Activated CD4-positive, alpha-beta T cell treated with anti-CD3 and anti-CD28 coated beads, Interleukin-2, amount 10 ng/mL, durations not matched to agents 7 days and 5 days (primary cell): ENCODE results near the gene IFI27L1. TPM values are rescaled to one million over a fixed set of nuclear protein-coding genes. Genes with fewer than 3 reads are reported as not detected.

Experiments used
- CTCF ChIA-PET: fragments of 350-600 bp; sonication (Branson Sonifier 250); formaldehyde crosslinking; loops from one replicate; lab custom pipeline; 2021; ENCODE audit warnings: antibody characterized with exemption; lab: Charles Lee
- POLR2A ChIA-PET: fragments of 350-600 bp; sonication (Branson Sonifier 250); formaldehyde crosslinking; loops from one replicate; lab custom pipeline; 2021; ENCODE audit warnings: antibody characterized with exemption; lab: Charles Lee
- DNase-seq: peaks from one replicate; pipeline ENCODE4 v3.0.0-alpha.2; 2020
- H3K27ac Mint-ChIP-seq: one replicate; pipeline ENCODE4 v1.8.0; 2021; ENCODE audit warnings: mild to moderate bottlenecking, moderate library complexity, mixed read lengths
- H3K27me3 Mint-ChIP-seq: one replicate; pipeline ENCODE4 v1.8.0; 2021; ENCODE audit warnings: mixed read lengths
- H3K36me3 Mint-ChIP-seq: one replicate; pipeline ENCODE4 v1.8.0; 2021; ENCODE audit warnings: low read depth, mixed read lengths
- H3K4me1 Mint-ChIP-seq: one replicate; pipeline ENCODE4 v1.8.0; 2021; ENCODE audit warnings: mixed read lengths
- H3K4me3 Mint-ChIP-seq: one replicate; pipeline ENCODE4 v1.8.0; 2021; ENCODE audit warnings: mild to moderate bottlenecking, moderate library complexity, mixed read lengths
- H3K9me3 Mint-ChIP-seq: one replicate; pipeline ENCODE4 v1.8.0; 2021; ENCODE audit warnings: mixed read lengths
- total RNA-seq, 2 experiments: library from RNA; stranded (reverse); gene quantifications; one replicate each; pipeline ENCODE4 v1.2.3, GENCODE V29; 2021

Gene IFI27L1
- total RNA-seq, 2 experiments from 2014 or later: 31.6 to 42.1 TPM

- Mint-ChIP-seq H3K36me3 (peaks cover 10% of the 10 kb centered on the region), H3K27me3 (no peaks in the 10 kb centered on the region), H3K9me3 (no peaks in the 10 kb centered on the region), H3K4me3 (no peak overlapping the region), H3K4me1 (no peaks in the 10 kb centered on the region), H3K27ac (no peak overlapping the region)
- DNase-seq: no peak
- CTCF ChIA-PET: interaction anchor here (1.2 kb wide), 1 partner anchor 10 kb away, joined by 3 read pairs; no protein-coding TSS in a partner anchor
- POLR2A ChIA-PET: interaction anchor here (0.6 kb wide), 1 partner anchor 568 kb away, joined by 3 read pairs; no protein-coding TSS in a partner anchor
Measured at GRCh38 chr14:94099006-94099405, 17.9 kb downstream of the IFI27L1 start.

- H3K27ac Mint-ChIP-seq: no peak overlapping the region
- peaks cover 6% of the 10 kb centered on the region for H3K36me3 Mint-ChIP-seq
- no peaks in the 10 kb centered on the region for H3K9me3 Mint-ChIP-seq
- no peak for DNase-seq
- CTCF ChIA-PET: interaction anchor here (0.6 to 1.2 kb wide), 2 partner anchors 10 to 17 kb away, joined by 3 read pairs; no protein-coding TSS in a partner anchor
- POLR2A ChIA-PET: no interaction called here
- H3K4me3 Mint-ChIP-seq: no peak overlapping the region
- H3K4me1 Mint-ChIP-seq: no peaks in the 10 kb centered on the region
- no peaks in the 10 kb centered on the region for H3K27me3 Mint-ChIP-seq
Measured at GRCh38 chr14:94100847-94101246, 19.7 kb downstream of the IFI27L1 start.

- H3K36me3 Mint-ChIP-seq: peaks cover 6% of the 10 kb centered on the region
- no peak overlapping the region for H3K4me3 Mint-ChIP-seq
- no peak for DNase-seq
- no peak overlapping the region for H3K27ac Mint-ChIP-seq
- H3K27me3 Mint-ChIP-seq: no peaks in the 10 kb centered on the region
- CTCF ChIA-PET: no interaction called here
- POLR2A ChIA-PET: no interaction called here
- H3K4me1 Mint-ChIP-seq: no peaks in the 10 kb centered on the region
- H3K9me3 Mint-ChIP-seq: no peaks in the 10 kb centered on the region
Measured at GRCh38 chr14:94101748-94102147, 20.6 kb downstream of the IFI27L1 start.

- Mint-ChIP-seq H3K4me3 (no peak overlapping the region), H3K4me1 (no peaks in the 10 kb centered on the region), H3K9me3 (no peaks in the 10 kb centered on the region), H3K27me3 (no peaks in the 10 kb centered on the region), H3K36me3 (peaks cover 4% of the 10 kb centered on the region), H3K27ac (no peak overlapping the region)
- POLR2A ChIA-PET: interaction anchor here (0.6 kb wide), 1 partner anchor 11 kb away, joined by 3 read pairs; no protein-coding TSS in a partner anchor
- CTCF ChIA-PET: interaction anchor here (1.2 to 2.0 kb wide), 2 partner anchors 12 to 21 kb away, joined by 4 to 6 read pairs; partner anchors contain the start of genes DDX24 and IFI27L1
- no peak for DNase-seq
Measured at GRCh38 chr14:94102768-94103482, 21.8 kb downstream of the IFI27L1 start.

GRCh38 chr14:94103554-94104150, 22.5 kb downstream of the IFI27L1 start:
- no peak overlapping the region for H3K4me3 Mint-ChIP-seq
- H3K36me3 Mint-ChIP-seq: peaks cover 5% of the 10 kb centered on the region
- no peaks in the 10 kb centered on the region for H3K27me3 Mint-ChIP-seq
- H3K27ac Mint-ChIP-seq: no peak overlapping the region
- CTCF ChIA-PET: interaction anchor here (1.0 to 2.0 kb wide), 3 partner anchors 8 to 22 kb away, joined by 4 to 6 read pairs (median 5); partner anchors contain the start of genes DDX24 and IFI27L1
- H3K4me1 Mint-ChIP-seq: no peaks in the 10 kb centered on the region
- POLR2A ChIA-PET: interaction anchor here (0.6 kb wide), 1 partner anchor 10 kb away, joined by 3 read pairs; no protein-coding TSS in a partner anchor
- DNase-seq: no peak
- H3K9me3 Mint-ChIP-seq: no peaks in the 10 kb centered on the region

- H3K27me3 Mint-ChIP-seq: no peaks in the 10 kb centered on the region
- CTCF ChIA-PET: interaction anchor here (0.6 to 2.0 kb wide), 3 partner anchors 9 to 230 kb away, joined by 3 to 6 read pairs (median 5); no protein-coding TSS in a partner anchor
Measured at GRCh38 chr14:94104731-94105130, 23.6 kb downstream of the IFI27L1 start.

GRCh38 chr14:94109915-94110250, 28.8 kb downstream of the IFI27L1 start:
- DNase-seq: no peak
- ChIA-PET POLR2A (no interaction called here), CTCF (interaction anchor here (0.6 kb wide), 1 partner anchor 11 kb away, joined by 3 read pairs; no protein-coding TSS in a partner anchor)

More at GRCh38 chr14:94104731-94105130, 23.6 kb downstream of the IFI27L1 start:
- no peak overlapping the region for H3K27ac Mint-ChIP-seq
- H3K4me3 Mint-ChIP-seq: no peak overlapping the region
- H3K9me3 Mint-ChIP-seq: no peaks in the 10 kb centered on the region
- POLR2A ChIA-PET: interaction anchor here (0.6 kb wide), 1 partner anchor 53 kb away, joined by 4 read pairs; no protein-coding TSS in a partner anchor
- H3K36me3 Mint-ChIP-seq: peaks cover 2% of the 10 kb centered on the region
- no peak for DNase-seq
- peaks cover 3% of the 10 kb centered on the region for H3K4me1 Mint-ChIP-seq

GRCh38 chr14:94110552-94111181, 29.6 kb downstream of the IFI27L1 start, which contains the start of gene IFI27:
IFI27 (plus strand) TSS chr14:94110736.
- CTCF ChIA-PET: interaction anchor here (0.6 to 1.1 kb wide), 3 partner anchors 10 to 478 kb away, joined by 3 to 5 read pairs (median 3); no protein-coding TSS in a partner anchor
- Mint-ChIP-seq H3K9me3 (no peaks in the 10 kb centered on the region), H3K36me3 (peaks cover 4% of the 10 kb centered on the region), H3K4me1 (peaks cover 47% of the 10 kb centered on the region), H3K27me3 (no peaks in the 10 kb centered on the region), H3K4me3 (peak within 1 kb of the TSS; percentile 71), H3K27ac (peak within 1 kb of the TSS; percentile 85)
- DNase-seq: peak; percentile 24
- POLR2A ChIA-PET: no interaction called here

More at GRCh38 chr14:94109915-94110250, 28.8 kb downstream of the IFI27L1 start:
- Mint-ChIP-seq H3K36me3 (peaks cover 4% of the 10 kb centered on the region), H3K9me3 (no peaks in the 10 kb centered on the region), H3K4me3 (no peak overlapping the region), H3K27ac (peak overlapping the region; percentile 85), H3K27me3 (no peaks in the 10 kb centered on the region), H3K4me1 (peaks cover 39% of the 10 kb centered on the region)

GRCh38 chr14:94111276-94112095, 30.4 kb downstream of the IFI27L1 start:
- peak overlapping the region; percentile 85 for H3K27ac Mint-ChIP-seq
- DNase-seq: no peak
- ChIA-PET CTCF (interaction anchor here (1.0 to 1.1 kb wide), 2 partner anchors 11 to 25 kb away, joined by 3 to 5 read pairs; no protein-coding TSS in a partner anchor), POLR2A (no interaction called here)
- peaks cover 47% of the 10 kb centered on the region for H3K4me1 Mint-ChIP-seq
- no peaks in the 10 kb centered on the region for H3K9me3 Mint-ChIP-seq
- peaks cover 4% of the 10 kb centered on the region for H3K36me3 Mint-ChIP-seq
- peak overlapping the region; percentile 71 for H3K4me3 Mint-ChIP-seq
- no peaks in the 10 kb centered on the region for H3K27me3 Mint-ChIP-seq

- H3K36me3 Mint-ChIP-seq: peaks cover 4% of the 10 kb centered on the region
- H3K27ac Mint-ChIP-seq: peak overlapping the region; percentile 46
- H3K4me3 Mint-ChIP-seq: peak overlapping the region; percentile 71
- H3K4me1 Mint-ChIP-seq: peaks cover 47% of the 10 kb centered on the region
- CTCF ChIA-PET: interaction anchor here (0.9 to 1.3 kb wide), 3 partner anchors 12 to 17 kb away, joined by 3 read pairs; no protein-coding TSS in a partner anchor
- H3K27me3 Mint-ChIP-seq: no peaks in the 10 kb centered on the region
- no peak for DNase-seq
- no peaks in the 10 kb centered on the region for H3K9me3 Mint-ChIP-seq
- POLR2A ChIA-PET: no interaction called here
Measured at GRCh38 chr14:94112513-94113063, 31.5 kb downstream of the IFI27L1 start.

- no peaks in the 10 kb centered on the region for H3K9me3 Mint-ChIP-seq
- H3K27ac Mint-ChIP-seq: peak overlapping the region; percentile 17
- H3K4me1 Mint-ChIP-seq: peaks cover 49% of the 10 kb centered on the region
- no peaks in the 10 kb centered on the region for H3K27me3 Mint-ChIP-seq
- H3K36me3 Mint-ChIP-seq: peaks cover 4% of the 10 kb centered on the region
- ChIA-PET CTCF (interaction anchor here (0.9 to 1.3 kb wide), 3 partner anchors 11 to 17 kb away, joined by 3 read pairs; no protein-coding TSS in a partner anchor), POLR2A (no interaction called here)
- no peak for DNase-seq
- no peak overlapping the region for H3K4me3 Mint-ChIP-seq
Measured at GRCh38 chr14:94113073-94113472, 32.0 kb downstream of the IFI27L1 start.
